Nephron progenitor cell (in vitro differentiated cells): ENCODE results near the gene MYO7B.

Source experiments
- DNase-seq: peaks from one replicate; pipeline ENCODE4 v3.0.0; 2021
- H3K27ac Mint-ChIP-seq: 2 replicates; pipeline ENCODE4 v1.8.0; 2021; ENCODE audit warnings: mild to moderate bottlenecking, moderate library complexity, mixed read lengths
- H3K27me3 Mint-ChIP-seq: 2 replicates; pipeline ENCODE4 v1.8.0; 2021; ENCODE audit warnings: mild to moderate bottlenecking, low read depth, mixed read lengths; ENCODE audit not compliant: poor library complexity
- H3K36me3 Mint-ChIP-seq: 2 replicates; pipeline ENCODE4 v1.8.0; 2021; ENCODE audit warnings: low read depth, mixed read lengths
- H3K4me1 Mint-ChIP-seq: 2 replicates; pipeline ENCODE4 v1.8.0; 2021; ENCODE audit warnings: mixed read lengths
- H3K4me3 Mint-ChIP-seq: 2 replicates; pipeline ENCODE4 v1.8.0; 2021; ENCODE audit warnings: mild to moderate bottlenecking, moderate library complexity, mixed read lengths
- H3K9me3 Mint-ChIP-seq: 2 replicates; pipeline ENCODE4 v1.8.0; 2021; ENCODE audit warnings: mild to moderate bottlenecking, moderate library complexity, mixed read lengths
- CTCF ChIP-seq: fragments of 200-600 bp; sonication (generic); IDR thresholded peaks from 2 replicates; pipeline ENCODE4 v1.5.0; 2021; ENCODE audit warnings: antibody characterized with exemption

Gene MYO7B

DNA sequence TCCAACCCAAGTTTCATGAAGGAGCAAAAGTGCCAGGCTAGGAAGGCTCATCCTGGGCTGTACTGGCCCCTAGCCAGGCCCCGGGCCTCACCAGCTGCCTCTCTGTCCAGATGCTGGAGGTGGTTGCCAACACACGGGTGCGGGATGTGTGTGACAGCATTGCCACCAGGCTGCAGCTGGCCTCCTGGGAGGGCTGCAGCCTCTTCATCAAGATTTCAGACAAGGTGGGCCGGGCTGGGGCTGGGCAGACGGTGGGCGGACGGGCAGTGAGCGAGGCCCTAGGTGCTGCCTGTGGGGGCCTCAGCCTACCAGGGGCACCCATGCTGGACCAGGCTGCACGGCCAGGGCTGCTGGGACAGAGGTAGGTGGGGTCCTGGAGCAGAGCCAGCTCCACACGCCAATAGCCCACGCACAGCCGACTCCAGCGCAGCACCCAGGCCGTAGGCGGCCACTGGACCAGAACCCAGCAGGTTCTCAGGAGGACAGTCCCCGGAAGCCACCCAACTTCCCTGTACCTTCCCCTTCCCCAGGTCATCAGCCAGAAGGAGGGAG lies 98.7 kb downstream of the MYO7B start:
- Mint-ChIP-seq H3K4me1 (peaks cover 8% of the 10 kb centered on the region), H3K36me3 (no peaks in the 10 kb centered on the region), H3K27me3 (peaks cover 4% of the 10 kb centered on the region), H3K27ac (no peak overlapping the region), H3K9me3 (no peaks in the 10 kb centered on the region), H3K4me3 (no peak overlapping the region)
- no peak for DNase-seq
- no peak for TF ChIP-seq CTCF

- no peak for TF ChIP-seq CTCF
- Mint-ChIP-seq H3K4me3 (no peak overlapping the region), H3K4me1 (peaks cover 8% of the 10 kb centered on the region)
Observed at GRCh38 chr2:127634626-127635379, 99.3 kb downstream of the MYO7B start.

DNA sequence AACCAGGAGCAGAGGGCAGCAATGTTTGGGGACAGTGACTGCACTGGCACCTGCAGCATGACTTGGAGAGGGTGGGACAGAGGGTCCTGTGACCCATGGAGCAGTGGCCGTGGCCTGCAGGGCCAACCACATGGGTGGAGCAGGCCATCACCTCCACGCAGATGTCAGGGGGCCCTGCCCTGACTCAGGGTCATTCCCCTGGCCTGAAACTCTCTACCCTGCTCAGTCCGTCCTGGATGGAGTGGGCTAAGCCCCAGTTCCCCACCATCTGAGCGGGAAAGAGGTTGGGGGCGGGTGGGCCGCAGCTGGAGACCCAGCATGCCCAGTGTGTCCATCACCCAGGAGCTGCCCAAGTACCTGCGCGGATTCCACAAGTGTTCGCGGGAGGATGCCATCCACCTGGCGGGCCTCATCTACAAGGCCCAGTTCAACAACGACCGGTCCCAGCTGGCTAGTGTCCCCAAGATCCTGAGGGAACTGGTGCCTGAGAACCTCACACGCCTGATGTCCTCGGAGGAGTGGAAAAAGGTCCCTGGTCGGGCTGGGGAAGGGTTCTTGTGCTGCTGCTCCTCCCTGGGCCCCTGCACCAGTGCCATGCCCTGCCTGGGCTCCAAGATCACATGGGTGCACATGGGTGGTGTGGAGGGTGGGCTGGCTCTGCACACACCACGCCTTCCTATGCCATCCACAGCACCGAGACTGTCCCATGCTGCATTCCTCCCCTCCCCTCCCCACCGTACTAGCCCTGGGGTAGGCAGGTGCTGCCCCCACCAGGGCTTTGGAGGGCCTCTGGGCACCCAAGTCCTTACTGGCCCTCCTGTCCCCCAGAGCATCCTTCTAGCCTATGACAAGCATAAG lies 100.1 kb downstream of the MYO7B start:
- Mint-ChIP-seq H3K4me1 (peaks cover 8% of the 10 kb centered on the region), H3K27me3 (peaks cover 7% of the 10 kb centered on the region)

More at GRCh38 chr2:127634626-127635379, 99.3 kb downstream of the MYO7B start:
- Mint-ChIP-seq H3K36me3 (no peaks in the 10 kb centered on the region), H3K27me3 (peaks cover 7% of the 10 kb centered on the region), H3K9me3 (no peaks in the 10 kb centered on the region), H3K27ac (no peak overlapping the region)
- no peak for DNase-seq

GRCh38 chr2:127636248-127637235 lies 101.1 kb downstream of the MYO7B start:
- DNase-seq, result no peak
- no peak overlapping the region for H3K27ac Mint-ChIP-seq
- no peaks in the 10 kb centered on the region for H3K36me3 Mint-ChIP-seq
- H3K4me3 Mint-ChIP-seq, result no peak overlapping the region
- no peaks in the 10 kb centered on the region for H3K9me3 Mint-ChIP-seq
- H3K27me3 Mint-ChIP-seq, result peaks cover 7% of the 10 kb centered on the region
- peaks cover 8% of the 10 kb centered on the region for H3K4me1 Mint-ChIP-seq
- TF ChIP-seq CTCF, result no peak

More for the DNA sequence above, 100.1 kb downstream of the MYO7B start:
- Mint-ChIP-seq H3K27ac (no peak overlapping the region), H3K36me3 (no peaks in the 10 kb centered on the region), H3K9me3 (no peaks in the 10 kb centered on the region), H3K4me3 (no peak overlapping the region)
- TF ChIP-seq CTCF, result no peak
- no peak for DNase-seq

DNA sequence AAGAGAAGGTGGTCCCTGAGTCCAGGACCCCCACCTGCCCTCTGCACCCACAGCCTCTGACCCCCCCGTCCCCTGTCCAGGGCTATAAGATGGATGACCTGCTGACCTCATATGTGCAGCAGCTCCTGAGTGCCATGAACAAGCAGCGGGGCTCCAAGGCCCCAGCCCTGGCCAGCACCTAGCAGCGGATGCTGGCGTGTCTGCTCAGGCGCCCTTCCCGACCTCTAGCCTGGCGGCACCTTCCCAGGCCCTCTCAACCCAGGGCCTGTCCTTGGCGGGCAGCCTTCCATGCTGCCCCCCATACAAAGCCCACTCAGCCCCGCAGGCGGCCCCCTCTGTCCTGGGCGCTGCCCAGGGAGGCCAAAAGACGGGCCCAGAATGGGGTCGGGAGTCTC lies 101.8 kb downstream of the MYO7B start:
- H3K4me3 Mint-ChIP-seq, result no peak overlapping the region
- no peak for TF ChIP-seq CTCF
- H3K36me3 Mint-ChIP-seq, result no peaks in the 10 kb centered on the region
- no peak overlapping the region for H3K27ac Mint-ChIP-seq
- peaks cover 7% of the 10 kb centered on the region for H3K27me3 Mint-ChIP-seq
- H3K4me1 Mint-ChIP-seq, result peaks cover 8% of the 10 kb centered on the region
- no peak for DNase-seq
- H3K9me3 Mint-ChIP-seq, result no peaks in the 10 kb centered on the region
